GM21723 (cell line): ENCODE measurements around the gene MRPL48.
A peak's percentile ranks its signal among the peaks of the same experiment; 100 is the strongest.
"Not testable (repeated sequence)": the region's sequence is repeated elsewhere in the genome, so short reads cannot be mapped to it uniquely, and the experiment has no call there.

Experiments
- ATAC-seq: cut with Tn5 transposase; IDR thresholded peaks from one replicate; pipeline ENCODE4 v1.9.1; 2021; ENCODE audit warnings: mild to moderate bottlenecking, moderate library complexity; ENCODE audit not compliant: unreplicated experiment

Gene MRPL48

DNA sequence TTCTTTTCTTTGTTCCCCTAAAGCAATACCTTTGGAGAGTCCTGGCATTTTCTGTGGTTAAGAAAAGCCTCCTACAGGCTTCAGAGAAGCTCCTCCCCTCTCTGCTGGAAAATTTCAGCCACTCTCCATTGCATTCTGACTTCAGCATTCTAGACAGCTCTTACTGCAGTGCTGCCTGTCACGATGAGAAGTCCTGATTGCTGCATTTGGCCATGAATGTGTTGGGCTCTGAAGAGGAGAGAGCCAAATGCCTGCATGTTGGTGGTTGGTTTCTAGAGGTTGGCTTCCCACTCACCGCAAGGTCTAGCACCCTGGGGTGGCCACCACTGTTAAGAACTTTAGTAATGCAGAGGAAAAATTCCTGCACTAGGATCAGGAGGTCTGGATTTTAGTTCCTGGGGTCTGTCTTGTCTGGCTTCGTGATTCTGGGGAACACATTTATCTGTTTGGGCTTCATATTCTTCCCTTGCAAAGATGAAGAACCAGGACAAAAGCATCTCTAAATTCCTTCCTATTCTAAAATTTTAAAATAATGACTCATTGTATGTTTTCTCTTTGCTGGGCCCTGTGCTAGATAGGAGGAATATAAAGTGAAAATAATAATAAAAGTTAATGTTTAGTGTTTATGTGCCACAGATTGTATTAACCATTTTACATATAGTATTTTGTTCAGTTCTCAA lies 50.9 kb downstream of the MRPL48 start:
- ATAC-seq, result no peak

GRCh38 chr11:73839123-73839457 lies 51.4 kb downstream of the MRPL48 start:
- ATAC-seq, result no peak

- no peak for ATAC-seq
These were observed 63.5 kb downstream of the MRPL48 start for GRCh38 chr11:73851046-73851764.

GRCh38 chr11:73852049-73852448 lies 64.4 kb downstream of the MRPL48 start:
- ATAC-seq, result no peak

DNA sequence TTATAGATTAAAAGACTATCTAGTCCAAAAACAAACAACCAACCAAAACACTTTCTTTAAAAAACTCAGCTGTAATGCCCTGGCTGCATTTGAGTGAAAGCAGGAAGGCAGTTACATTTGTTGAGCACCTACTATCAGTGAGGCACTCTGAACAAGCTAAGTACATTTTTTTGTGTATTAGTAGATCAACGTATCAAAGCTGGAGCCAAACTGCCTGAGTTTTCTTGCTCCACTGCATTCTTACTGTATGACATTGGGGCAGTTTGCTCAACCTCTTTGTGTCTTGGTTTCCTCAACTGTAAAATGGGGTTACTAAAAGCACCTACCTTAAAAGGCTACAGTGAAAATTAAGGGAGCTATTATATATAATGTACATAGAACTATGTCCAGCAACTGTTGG lies 67.0 kb downstream of the MRPL48 start:
- no peak for ATAC-seq

- ATAC-seq, result no peak
These were observed 68.4 kb downstream of the MRPL48 start for GRCh38 chr11:73856031-73856567.

- ATAC-seq, result no peak
These were observed 72.0 kb downstream of the MRPL48 start for GRCh38 chr11:73859671-73860070.

- ATAC-seq, result no peak
These were observed 72.5 kb downstream of the MRPL48 start for GRCh38 chr11:73860202-73860601.

- no peak for ATAC-seq
These were observed 75.3 kb downstream of the MRPL48 start for GRCh38 chr11:73862986-73863385.

DNA sequence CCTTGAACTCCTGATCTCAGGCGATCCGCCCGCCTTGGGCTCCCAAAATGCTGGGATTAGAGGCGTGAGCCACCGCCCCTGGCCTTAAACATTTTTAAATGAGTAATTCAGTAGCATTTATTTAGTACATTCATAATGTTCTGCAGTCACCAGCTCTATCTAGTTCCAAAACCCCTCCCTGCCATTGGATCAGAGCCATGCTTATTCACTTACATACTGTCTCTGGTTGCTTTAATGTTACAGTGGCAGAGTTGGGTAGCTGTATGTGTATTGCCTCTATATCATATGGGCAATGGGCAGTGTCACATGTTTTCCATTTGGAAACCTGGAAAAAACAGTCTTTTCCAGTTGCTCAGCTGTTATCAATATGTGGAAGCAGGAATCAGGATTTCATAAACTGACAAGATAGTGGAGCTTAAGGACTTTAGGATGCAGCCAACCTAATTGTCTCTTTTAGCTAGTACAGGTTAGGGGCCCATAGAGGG lies 78.5 kb downstream of the MRPL48 start:
- no peak for ATAC-seq

GRCh38 chr11:73866586-73866996 lies 78.9 kb downstream of the MRPL48 start:
- no peak for ATAC-seq

- ATAC-seq, result no peak
These were observed 81.8 kb downstream of the MRPL48 start for GRCh38 chr11:73869332-73869949.

DNA sequence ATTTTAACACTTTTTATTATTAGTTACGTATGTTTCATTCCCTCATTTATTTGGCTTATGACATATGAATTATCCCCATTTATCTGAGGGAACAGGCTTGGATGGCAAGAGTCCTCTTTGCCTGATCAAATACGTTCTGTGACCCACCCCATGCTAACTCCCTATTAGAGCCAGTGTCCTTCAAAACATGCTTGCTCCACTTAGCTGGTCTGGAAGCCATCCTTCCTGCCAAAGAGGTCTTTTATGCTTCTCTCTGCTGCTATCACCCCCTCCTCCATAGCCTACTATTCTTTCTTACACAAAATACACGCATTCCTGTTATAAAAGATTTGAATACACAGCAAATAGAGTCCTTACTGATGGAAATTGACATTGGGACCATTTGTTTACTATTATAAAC lies 82.6 kb downstream of the MRPL48 start:
- no peak for ATAC-seq

GRCh38 chr11:73872749-73873357 lies 85.2 kb downstream of the MRPL48 start:
- no peak for ATAC-seq

- no peak for ATAC-seq
These were observed 87.7 kb downstream of the MRPL48 start for GRCh38 chr11:73875380-73875779.

DNA sequence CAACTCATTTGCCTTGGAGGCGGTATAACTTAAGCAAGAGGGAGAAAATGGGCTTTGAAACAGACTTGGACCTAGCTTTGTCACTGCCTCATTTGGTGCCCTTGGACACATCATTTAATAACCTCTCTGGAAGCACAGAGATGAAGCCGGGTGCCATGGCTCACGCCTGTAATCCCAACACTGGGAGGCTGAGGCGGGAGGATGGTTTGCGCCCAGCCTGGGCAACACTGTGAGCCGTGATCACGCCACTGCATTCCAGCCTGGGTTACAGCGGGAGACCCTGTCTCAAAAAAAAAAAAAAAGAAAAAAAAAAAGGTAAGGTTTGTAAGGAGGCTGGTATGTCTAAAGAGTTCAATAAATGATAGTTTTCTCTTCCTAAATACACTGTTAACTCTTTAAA lies 88.2 kb downstream of the MRPL48 start:
- no peak for ATAC-seq

- ATAC-seq, result peak; percentile 97
These were observed 89.0 kb downstream of the MRPL48 start, which contains the start of the genes COA4 and PAAF1 for GRCh38 chr11:73876424-73877310. Gene COA4 (minus strand): TSS chr11:73876846. CDS start chr11:73873378, 3,468 bp downstream. Gene PAAF1 (plus strand): TSS chr11:73876999. CDS start chr11:73877022, 23 bp downstream.

DNA sequence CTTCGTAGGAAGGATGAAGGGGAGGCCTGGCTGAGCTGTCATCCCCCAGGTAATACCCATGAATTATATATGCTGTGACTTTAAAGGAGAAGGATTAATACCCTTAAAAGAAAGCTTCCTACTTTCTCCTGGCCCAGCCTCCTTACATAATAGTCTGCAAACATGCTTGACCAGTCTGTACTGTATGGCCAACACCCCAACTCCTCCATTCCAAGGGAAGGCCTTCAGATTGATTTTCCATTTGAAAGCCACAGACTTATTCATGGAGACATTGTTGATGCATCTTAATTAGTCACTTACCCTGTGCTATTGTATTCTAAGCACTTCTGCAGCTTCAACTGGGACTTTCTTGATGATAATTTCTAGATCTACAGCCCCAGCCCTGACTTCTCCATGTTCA lies 91.1 kb downstream of the MRPL48 start:
- ATAC-seq, result no peak

DNA sequence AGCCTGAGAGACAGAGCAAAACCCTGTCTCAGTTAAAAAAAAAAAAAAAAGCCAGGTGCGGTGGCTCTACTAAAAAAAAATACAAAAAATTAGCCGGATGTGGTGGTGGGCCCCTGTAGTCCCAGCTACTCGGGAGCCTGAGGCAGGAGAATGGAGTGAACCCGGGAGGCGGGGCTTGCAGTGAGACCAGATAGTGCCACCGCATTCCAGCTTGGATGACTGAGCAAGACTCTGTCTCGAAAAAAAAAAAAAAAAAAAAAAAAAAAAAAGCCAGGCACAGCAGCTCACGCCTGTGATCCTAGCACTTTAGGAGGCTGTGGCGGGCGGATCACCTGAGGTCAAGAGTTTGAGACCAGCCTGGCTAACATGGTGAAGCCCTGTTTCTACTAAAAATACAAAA lies 92.8 kb downstream of the MRPL48 start:
- ATAC-seq, result not testable (repeated sequence)

DNA sequence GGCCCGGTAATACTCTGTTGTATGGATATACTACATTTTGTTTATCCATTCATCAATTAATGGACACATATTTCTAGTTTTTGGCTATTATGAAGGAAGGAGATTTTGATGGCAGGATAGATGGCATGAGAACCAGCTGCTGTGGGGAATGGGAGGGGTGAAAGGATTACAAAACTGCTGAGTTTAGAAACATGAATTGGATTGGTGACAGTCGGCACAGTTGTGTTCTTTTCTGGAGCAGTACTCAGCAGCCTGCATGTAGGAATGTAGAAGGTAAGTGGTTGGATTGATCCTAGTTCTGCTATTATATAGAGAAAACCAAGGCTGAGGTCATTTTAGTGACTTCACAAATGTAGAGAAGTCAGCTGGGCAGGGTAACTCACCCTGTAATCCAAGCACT lies 96.2 kb downstream of the MRPL48 start:
- no peak for ATAC-seq
